ENCODE measurements around the gene FAM76A.

DNA sequence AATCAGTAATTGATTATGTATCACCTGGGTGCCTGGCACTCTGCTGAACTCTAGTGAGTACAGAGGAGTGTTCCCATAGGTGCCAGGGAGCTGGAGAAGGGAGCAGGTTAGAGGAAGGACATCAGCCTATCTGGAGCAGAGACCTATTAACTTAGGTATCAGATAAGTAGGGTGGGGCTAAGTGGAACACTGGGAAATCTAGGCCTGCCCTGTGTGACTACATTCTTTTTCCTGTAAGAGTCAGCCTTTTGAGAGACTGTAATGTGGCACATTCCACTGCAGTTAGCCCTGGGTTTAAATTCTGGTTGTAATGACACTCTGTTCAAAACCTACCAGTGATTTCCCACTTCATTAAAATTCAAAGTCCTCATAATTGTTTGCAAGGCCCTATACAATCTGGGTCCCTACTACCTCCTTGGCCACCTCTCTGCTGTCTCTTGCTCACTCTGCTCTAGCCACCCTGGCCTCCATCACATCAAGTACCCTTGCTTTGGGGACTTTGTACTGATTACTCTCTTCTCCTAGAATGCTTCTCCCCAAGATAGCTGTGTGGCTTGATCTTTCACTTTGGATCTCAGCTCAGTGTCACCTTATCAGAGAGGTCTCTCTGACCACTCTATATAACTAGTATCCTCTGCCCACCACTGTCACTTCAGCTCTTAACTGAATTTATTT is 60.2 kb downstream of the FAM76A start:
- no peak for TF ChIP-seq CTCF (IDR thresholded peaks at IDR 0.05)
- TF ChIP-seq EP300 (IDR thresholded peaks at IDR 0.05) = no peak
